Stimulated activated CD4-positive, alpha-beta T cell treated with anti-CD3 and anti-CD28 coated beads, Interleukin-2, amount 100 ng/mL, for 48 hours (primary cell): ENCODE results near the gene TMEM45B.
"Not testable (repeated sequence)": the region's sequence is repeated elsewhere in the genome, so short reads cannot be mapped to it uniquely, and the experiment has no call there.

Experiments used
- DNase-seq, 2 donors: peaks; one replicate each; pipeline ENCODE4 v3.0.0-alpha.2; 2020

TMEM45B gene

GRCh38 chr11:129815596-129816461 lies at the start of gene TMEM45B:
Gene TMEM45B, plus strand, starts transcription at chr11:129815848. Its CDS starts 36,635 bp downstream, at chr11:129852483.
- peak; percentile 26 to 32 for DNase-seq

- DNase-seq, result no peak
Observed at GRCh38 chr11:129766898-129767604, 48.6 kb upstream of the TMEM45B start.

- DNase-seq, result no peak
Observed at GRCh38 chr11:129767827-129768226, 47.8 kb upstream of the TMEM45B start.

GRCh38 chr11:129768356-129768755 lies 47.3 kb upstream of the TMEM45B start:
- no peak for DNase-seq

- no peak for DNase-seq
Observed at GRCh38 chr11:129769059-129769458, 46.6 kb upstream of the TMEM45B start.

GRCh38 chr11:129770993-129771392 lies 44.7 kb upstream of the TMEM45B start:
- no peak for DNase-seq

GRCh38 chr11:129771456-129771855 lies 44.2 kb upstream of the TMEM45B start:
- DNase-seq, result not testable (repeated sequence)

GRCh38 chr11:129778877-129779276 lies 36.8 kb upstream of the TMEM45B start:
- no peak for DNase-seq

GRCh38 chr11:129779342-129779741 lies 36.3 kb upstream of the TMEM45B start:
- no peak for DNase-seq

- no peak for DNase-seq
Observed at GRCh38 chr11:129785383-129786111, 30.1 kb upstream of the TMEM45B start.

GRCh38 chr11:129786112-129786416 lies 29.6 kb upstream of the TMEM45B start:
- not testable (repeated sequence) for DNase-seq

GRCh38 chr11:129787532-129788155 lies 28.0 kb upstream of the TMEM45B start:
- DNase-seq, result no peak

GRCh38 chr11:129788278-129788677 lies 27.4 kb upstream of the TMEM45B start:
- no peak for DNase-seq

GRCh38 chr11:129790106-129790505 lies 25.5 kb upstream of the TMEM45B start:
- no peak for DNase-seq

- no peak for DNase-seq
Observed at GRCh38 chr11:129791515-129791914, 24.1 kb upstream of the TMEM45B start.

- DNase-seq, result no peak
Observed at GRCh38 chr11:129792663-129793062, 23.0 kb upstream of the TMEM45B start.

- no peak for DNase-seq
Observed at GRCh38 chr11:129795089-129795488, 20.6 kb upstream of the TMEM45B start.

- DNase-seq, result no peak
Observed at GRCh38 chr11:129798212-129798611, 17.4 kb upstream of the TMEM45B start.

- not testable (repeated sequence) for DNase-seq
Observed at GRCh38 chr11:129800162-129800561, 15.5 kb upstream of the TMEM45B start.

GRCh38 chr11:129800655-129801054 lies 15.0 kb upstream of the TMEM45B start:
- DNase-seq, result no peak

- DNase-seq, result no peak
Observed at GRCh38 chr11:129803533-129803932, 12.1 kb upstream of the TMEM45B start.

- DNase-seq, result no peak
Observed at GRCh38 chr11:129804012-129804411, 11.6 kb upstream of the TMEM45B start.

- not testable (repeated sequence) for DNase-seq
Observed at GRCh38 chr11:129808241-129808640, 7.4 kb upstream of the TMEM45B start.
